CD4-positive, alpha-beta T cell treated with Interleukin-21 for 1 hour (primary cell): ENCODE measurements around the gene PIK3C2B.
A peak's percentile ranks its signal among the peaks of the same experiment; 100 is the strongest.

Experiments
- DNase-seq: peaks from one replicate; pipeline ENCODE4 v3.0.0-alpha.2; 2020

PIK3C2B gene

GRCh38 chr1:204460346-204460745 lies 34.3 kb downstream of the PIK3C2B start:
- no peak for DNase-seq

- no peak for DNase-seq
These were observed 34.9 kb downstream of the PIK3C2B start for GRCh38 chr1:204459706-204460105.

GRCh38 chr1:204457666-204458065 lies 36.9 kb downstream of the PIK3C2B start:
- DNase-seq: no peak

- DNase-seq: no peak
These were observed 37.7 kb downstream of the PIK3C2B start for GRCh38 chr1:204456826-204457442.

GRCh38 chr1:204455831-204456145 lies 38.8 kb downstream of the PIK3C2B start:
- no peak for DNase-seq

GRCh38 chr1:204455063-204455830 lies 39.4 kb downstream of the PIK3C2B start:
- DNase-seq: no peak

- DNase-seq: no peak
These were observed 40.1 kb downstream of the PIK3C2B start for GRCh38 chr1:204454476-204454875.

GRCh38 chr1:204453141-204453772 lies 41.3 kb downstream of the PIK3C2B start:
- DNase-seq: peak; percentile 89

GRCh38 chr1:204451352-204452124 lies 43.1 kb downstream of the PIK3C2B start:
- no peak for DNase-seq

- no peak for DNase-seq
These were observed 43.9 kb downstream of the PIK3C2B start for GRCh38 chr1:204450461-204451257.

GRCh38 chr1:204449678-204450280 lies 44.8 kb downstream of the PIK3C2B start:
- no peak for DNase-seq

- DNase-seq: no peak
These were observed 45.5 kb downstream of the PIK3C2B start for GRCh38 chr1:204448991-204449677.

- DNase-seq: no peak
These were observed 46.2 kb downstream of the PIK3C2B start for GRCh38 chr1:204448344-204448964.

- DNase-seq: no peak
These were observed 46.9 kb downstream of the PIK3C2B start for GRCh38 chr1:204447736-204448135.

GRCh38 chr1:204447190-204447589 lies 47.4 kb downstream of the PIK3C2B start:
- DNase-seq: no peak

- DNase-seq: peak; percentile 86
These were observed 48.0 kb downstream of the PIK3C2B start for GRCh38 chr1:204446413-204447111.

GRCh38 chr1:204445860-204446412 lies 48.7 kb downstream of the PIK3C2B start:
- peak; percentile 57 for DNase-seq
